Mononuclear cell (primary cell): Measurements from ENCODE around the gene NCS1. TPM values are rescaled to one million over a fixed set of nuclear protein-coding genes. Genes with fewer than 3 reads are reported as not detected.
"Not testable (repeated sequence)": the region's sequence is repeated elsewhere in the genome, so short reads cannot be mapped to it uniquely, and the experiment has no call there.

ENCODE experiments used
- H3K27me3 ChIP-seq: 2 replicates; pipeline ENCODE4 v1.6.0; 2011; ENCODE audit warnings: low read length, control low read depth; ENCODE audit not compliant: insufficient read depth
- H3K4me1 ChIP-seq: 2 replicates; pipeline ENCODE4 v1.5.1; 2011; ENCODE audit warnings: mild to moderate bottlenecking, low read length, control low read depth; ENCODE audit not compliant: insufficient read depth
- H3K4me3 ChIP-seq: 2 replicates; pipeline ENCODE4 v1.5.1; 2011; ENCODE audit warnings: mild to moderate bottlenecking, low read length, moderate library complexity
- H3K9me3 ChIP-seq: 2 replicates; pipeline ENCODE4 v1.5.1; 2011; ENCODE audit warnings: low read depth, mild to moderate bottlenecking, control low read depth, low read length
- total RNA-seq: library from RNA; depleted of rRNA; stranded (reverse); fragments of >200 nt; gene quantifications from one replicate; pipeline ENCODE4 v1.2.3, GENCODE V29; 2012

The NCS1 gene
- total RNA-seq, 1 donor = 0.42 TPM

- no peaks in the 10 kb centered on the region for H3K9me3 ChIP-seq
- peaks cover 21% of the 10 kb centered on the region for H3K27me3 ChIP-seq
- H3K4me1 ChIP-seq = peaks cover 15% of the 10 kb centered on the region
- no peak overlapping the region for H3K4me3 ChIP-seq
These were observed 99.3 kb downstream of the NCS1 start for GRCh38 chr9:130271473-130271872.

GRCh38 chr9:130275156-130275555 lies 103.0 kb downstream of the NCS1 start:
- Histone ChIP-seq H3K27me3 (peaks cover 3% of the 10 kb centered on the region), H3K9me3 (no peaks in the 10 kb centered on the region), H3K4me1 (no peaks in the 10 kb centered on the region), H3K4me3 (no peak overlapping the region)

- no peaks in the 10 kb centered on the region for H3K27me3 ChIP-seq
- H3K4me1 ChIP-seq = no peaks in the 10 kb centered on the region
- no peak overlapping the region for H3K4me3 ChIP-seq
- no peaks in the 10 kb centered on the region for H3K9me3 ChIP-seq
These were observed 103.9 kb downstream of the NCS1 start for GRCh38 chr9:130276121-130276520.

DNA sequence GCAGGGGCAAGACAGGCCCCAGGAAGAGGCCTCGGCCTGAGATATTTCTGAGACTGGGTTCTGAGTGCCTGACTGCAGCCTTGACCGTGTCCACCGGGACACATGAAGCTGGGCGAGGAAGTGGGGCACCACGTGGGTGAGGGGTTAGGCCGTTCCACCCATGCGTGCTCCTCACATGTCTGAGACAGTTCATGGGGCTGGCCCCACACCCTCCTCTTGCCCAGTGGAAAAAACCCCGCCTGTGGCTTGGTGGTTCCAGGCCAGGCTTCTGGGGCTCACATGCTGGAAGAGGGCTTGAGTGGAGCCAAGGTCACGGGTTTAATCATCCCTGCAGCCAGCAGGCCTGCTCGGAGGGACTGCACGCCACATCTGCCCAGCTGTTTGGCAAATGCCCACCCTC lies 104.8 kb downstream of the NCS1 start:
- Histone ChIP-seq H3K4me1 (no peaks in the 10 kb centered on the region), H3K27me3 (no peaks in the 10 kb centered on the region), H3K9me3 (no peaks in the 10 kb centered on the region), H3K4me3 (no peak overlapping the region)

GRCh38 chr9:130277525-130277924 lies 105.3 kb downstream of the NCS1 start:
- not testable (repeated sequence) for H3K4me1 ChIP-seq, H3K9me3 ChIP-seq, H3K4me3 ChIP-seq, H3K27me3 ChIP-seq

GRCh38 chr9:130283539-130284248 lies 111.5 kb downstream of the NCS1 start:
- H3K9me3 ChIP-seq = no peaks in the 10 kb centered on the region
- H3K4me1 ChIP-seq = no peaks in the 10 kb centered on the region
- no peak overlapping the region for H3K4me3 ChIP-seq
- no peaks in the 10 kb centered on the region for H3K27me3 ChIP-seq

DNA sequence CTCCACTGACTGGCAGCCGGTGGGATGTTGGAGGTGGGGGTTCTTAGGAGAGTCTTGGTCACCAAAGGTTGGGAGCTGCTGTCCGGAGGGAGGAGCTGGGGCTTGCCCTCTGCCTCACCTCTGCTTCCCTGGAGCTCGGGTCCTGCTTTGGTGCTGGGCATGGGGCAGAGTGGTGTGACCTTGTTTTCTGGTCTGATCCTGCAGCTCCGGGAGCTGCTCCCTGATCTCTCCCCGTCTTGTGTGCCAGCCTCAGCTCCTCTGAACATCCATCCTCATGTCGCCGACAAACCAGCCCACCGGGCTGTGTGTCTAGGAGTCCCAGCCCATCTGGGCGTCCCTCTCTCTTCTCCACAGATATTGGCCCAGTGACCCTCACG lies 112.0 kb downstream of the NCS1 start:
- H3K9me3 ChIP-seq = no peaks in the 10 kb centered on the region
- H3K4me1 ChIP-seq = no peaks in the 10 kb centered on the region
- H3K27me3 ChIP-seq = no peaks in the 10 kb centered on the region
- no peak overlapping the region for H3K4me3 ChIP-seq

DNA sequence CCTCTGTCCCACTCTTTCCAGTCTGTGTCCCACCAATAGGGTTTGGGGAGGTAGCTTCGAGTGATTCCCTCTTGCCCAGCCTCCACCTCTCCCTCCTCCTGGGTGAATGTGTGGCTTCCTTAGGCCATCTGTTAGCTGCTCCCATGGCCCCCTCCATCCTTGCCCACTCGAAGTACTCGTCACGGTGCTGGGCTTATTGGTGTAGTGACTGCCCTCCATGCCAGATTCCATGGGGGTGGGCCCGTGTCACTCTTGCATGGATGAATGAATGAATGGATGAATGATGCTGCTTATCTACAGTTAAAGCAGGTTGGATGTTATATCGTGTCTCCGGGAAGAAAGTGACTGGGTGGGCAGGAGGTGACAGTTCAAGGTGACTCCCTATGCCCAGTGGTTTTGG lies 112.5 kb downstream of the NCS1 start:
- H3K4me1 ChIP-seq = no peaks in the 10 kb centered on the region
- no peaks in the 10 kb centered on the region for H3K27me3 ChIP-seq
- H3K4me3 ChIP-seq = no peak overlapping the region
- no peaks in the 10 kb centered on the region for H3K9me3 ChIP-seq

DNA sequence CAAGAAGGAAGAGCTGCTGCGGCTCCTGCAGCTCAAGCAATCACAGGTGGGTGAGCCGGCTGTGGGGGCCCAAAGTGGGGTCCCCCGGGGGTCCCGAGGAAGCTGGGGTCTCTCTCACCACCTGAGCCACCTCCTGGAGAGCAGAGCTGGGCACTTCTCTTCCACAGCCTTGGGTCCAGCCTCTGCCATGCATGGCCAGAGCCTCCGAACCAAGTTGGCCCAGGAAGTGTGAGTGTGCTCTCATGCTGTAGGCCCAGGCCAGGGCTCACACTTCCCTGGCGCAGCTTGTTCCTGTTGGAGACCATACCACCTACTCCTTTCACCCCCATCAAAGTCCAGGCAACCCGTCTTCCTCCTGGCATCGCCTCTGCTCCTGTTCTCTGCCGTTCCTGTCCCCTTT lies 113.1 kb downstream of the NCS1 start:
- no peaks in the 10 kb centered on the region for H3K27me3 ChIP-seq
- H3K4me3 ChIP-seq = no peak overlapping the region
- H3K4me1 ChIP-seq = no peaks in the 10 kb centered on the region
- H3K9me3 ChIP-seq = no peaks in the 10 kb centered on the region

DNA sequence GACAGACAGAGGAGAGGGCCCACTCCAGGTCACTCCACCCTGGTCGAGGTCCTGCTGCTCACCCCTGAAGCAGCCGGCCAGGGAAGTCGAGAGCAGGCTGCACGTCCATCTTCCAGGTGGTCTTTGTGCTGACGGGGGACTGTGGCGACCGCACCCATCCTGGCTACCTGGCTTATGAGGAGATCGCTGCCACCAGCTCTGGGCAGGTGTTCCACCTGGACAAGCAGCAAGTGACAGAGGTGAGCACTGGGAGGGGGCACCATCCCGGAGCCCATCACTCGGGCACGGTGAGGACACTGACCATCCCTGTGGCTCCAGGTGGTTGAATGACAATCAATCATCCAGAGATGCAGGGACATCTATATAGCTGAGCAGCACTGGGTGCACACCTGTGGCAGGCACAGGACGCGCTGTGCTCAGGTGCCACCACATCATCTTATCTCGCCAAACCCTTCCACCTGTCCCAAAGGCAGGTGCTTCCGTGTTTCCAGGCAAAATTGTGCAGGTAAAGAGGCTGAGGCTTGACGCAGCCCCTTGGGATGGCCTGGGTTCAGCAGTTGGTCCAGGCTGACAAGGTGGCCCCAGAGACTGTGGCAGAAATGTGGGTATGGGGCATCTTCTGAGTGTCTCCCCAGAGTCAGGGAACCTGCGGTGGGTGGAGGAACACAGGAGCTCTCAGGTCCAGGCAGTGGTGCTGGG lies 114.0 kb downstream of the NCS1 start:
- H3K4me3 ChIP-seq = no peak overlapping the region
- no peaks in the 10 kb centered on the region for H3K4me1 ChIP-seq
- no peaks in the 10 kb centered on the region for H3K9me3 ChIP-seq
- no peaks in the 10 kb centered on the region for H3K27me3 ChIP-seq

Other genes starting within 250 kb of the NCS1 start
- 193 TPM for gene FNBP1, start 129.2 kb upstream of the NCS1 start, total RNA-seq
- 19.8 TPM for gene GPR107, start 118.5 kb upstream of the NCS1 start, total RNA-seq
- not detected for gene HMCN2, start 93.4 kb downstream of the NCS1 start, total RNA-seq